GM18498 (cell line): ENCODE data around the gene MED12L.

Experiments
- ATAC-seq: cut with Tn5 transposase; IDR thresholded peaks from one replicate; pipeline ENCODE4 v1.9.1; 2021; ENCODE audit warnings: mild to moderate bottlenecking, moderate library complexity; ENCODE audit not compliant: unreplicated experiment

MED12L gene

GRCh38 chr3:151204530-151205402, 119.3 kb downstream of the MED12L start:
- no peak for ATAC-seq

- ATAC-seq = no peak
Observed at GRCh38 chr3:151205482-151205881, 120.0 kb downstream of the MED12L start.

- no peak for ATAC-seq
Observed at GRCh38 chr3:151206201-151206600, 120.7 kb downstream of the MED12L start.

- ATAC-seq = no peak
Observed at GRCh38 chr3:151209654-151210053, 124.2 kb downstream of the MED12L start.

GRCh38 chr3:151210676-151211381, 125.4 kb downstream of the MED12L start:
- ATAC-seq = peak; percentile 72

- no peak for ATAC-seq
Observed at GRCh38 chr3:151213151-151213550, 127.7 kb downstream of the MED12L start.

- no peak for ATAC-seq
Observed at GRCh38 chr3:151213881-151214280, 128.4 kb downstream of the MED12L start.

- ATAC-seq = no peak
Observed at GRCh38 chr3:151214459-151214858, 129.0 kb downstream of the MED12L start.

- ATAC-seq = no peak
Observed at GRCh38 chr3:151216641-151217607, 131.5 kb downstream of the MED12L start.

- no peak for ATAC-seq
Observed at GRCh38 chr3:151218136-151218535, 132.7 kb downstream of the MED12L start.

GRCh38 chr3:151219056-151219455, 133.6 kb downstream of the MED12L start:
- no peak for ATAC-seq

- no peak for ATAC-seq
Observed at GRCh38 chr3:151224268-151224866, 138.9 kb downstream of the MED12L start.

GRCh38 chr3:151225040-151225975, 139.8 kb downstream of the MED12L start:
- no peak for ATAC-seq

- ATAC-seq = no peak
Observed at GRCh38 chr3:151226088-151226563, 140.7 kb downstream of the MED12L start.

- ATAC-seq = no peak
Observed at GRCh38 chr3:151226825-151227224, 141.4 kb downstream of the MED12L start.

- peak; percentile 41 for ATAC-seq
Observed at GRCh38 chr3:151227266-151227806, 141.9 kb downstream of the MED12L start.

- ATAC-seq = peak; percentile 86
Observed at GRCh38 chr3:151227807-151228665, 142.6 kb downstream of the MED12L start.

- ATAC-seq = peak; percentile 23
Observed at GRCh38 chr3:151228666-151229040, 143.2 kb downstream of the MED12L start.
